Measurements from ENCODE around the gene GPR42. TPM values are rescaled to one million over a fixed set of nuclear protein-coding genes. Genes with fewer than 3 reads are reported as not detected.
"Not testable (repeated sequence)": the region's sequence is repeated elsewhere in the genome, so short reads cannot be mapped to it uniquely, and the experiment has no call there.

The GPR42 gene
- total RNA-seq, 1 donor from 2014 or later: not detected

GRCh38 chr19:35381926-35382325, 11.1 kb downstream of the GPR42 start:
- intact Hi-C loops (cut with DNase I): no loop called here
- no peak for DNase-seq (ENCODE audit: missing footprints)
- no peak for ATAC-seq

- intact Hi-C loops (cut with DNase I): no loop called here
Observed at GRCh38 chr19:35383536-35383935, 12.7 kb downstream of the GPR42 start.

GRCh38 chr19:35388277-35389054, 17.6 kb downstream of the GPR42 start:
- ATAC-seq: no peak
- intact Hi-C loops (cut with DNase I): no loop called here
- DNase-seq (ENCODE audit: missing footprints): no peak

More at GRCh38 chr19:35383536-35383935, 12.7 kb downstream of the GPR42 start:
- DNase-seq (ENCODE audit: missing footprints) (no peak), ATAC-seq (no peak)

- intact Hi-C loops (cut with DNase I): no loop called here
- ATAC-seq (no peak), DNase-seq (ENCODE audit: missing footprints) (no peak)
Observed at GRCh38 chr19:35389192-35389861, 18.5 kb downstream of the GPR42 start.

GRCh38 chr19:35392742-35393715, 22.2 kb downstream of the GPR42 start:
- intact Hi-C loops (cut with DNase I): no loop called here

GRCh38 chr19:35395382-35396199, 24.7 kb downstream of the GPR42 start:
- ATAC-seq: peak; percentile 50
- no peak for DNase-seq (ENCODE audit: missing footprints)
- intact Hi-C loops (cut with DNase I): no loop called here

More at GRCh38 chr19:35392742-35393715, 22.2 kb downstream of the GPR42 start:
- ATAC-seq (no peak), DNase-seq (ENCODE audit: missing footprints) (no peak)

- intact Hi-C loops (cut with DNase I): no loop called here
- ATAC-seq (no peak), DNase-seq (ENCODE audit: missing footprints) (no peak)
Observed at GRCh38 chr19:35396240-35396885, 25.5 kb downstream of the GPR42 start.

GRCh38 chr19:35397064-35397463, 26.2 kb downstream of the GPR42 start:
- intact Hi-C loops (cut with DNase I): no loop called here
- ATAC-seq (no peak), DNase-seq (ENCODE audit: missing footprints) (no peak)

GRCh38 chr19:35398570-35398969, 27.7 kb downstream of the GPR42 start:
- intact Hi-C loops (cut with DNase I): no loop called here
- DNase-seq (ENCODE audit: missing footprints) (no peak), ATAC-seq (no peak)

GRCh38 chr19:35399231-35399630, 28.4 kb downstream of the GPR42 start:
- ATAC-seq (no peak), DNase-seq (ENCODE audit: missing footprints) (no peak)
- intact Hi-C loops (cut with DNase I): no loop called here

GRCh38 chr19:35399948-35400772, 29.3 kb downstream of the GPR42 start:
- intact Hi-C loops (cut with DNase I): no loop called here
- DNase-seq (ENCODE audit: missing footprints) (no peak), ATAC-seq (no peak)

GRCh38 chr19:35400773-35401100, 29.9 kb downstream of the GPR42 start:
- intact Hi-C loops (cut with DNase I): no loop called here
- ATAC-seq (no peak), DNase-seq (ENCODE audit: missing footprints) (no peak)

GRCh38 chr19:35401416-35401815, 30.5 kb downstream of the GPR42 start:
- intact Hi-C loops (cut with DNase I); DNase-seq (ENCODE audit: missing footprints); ATAC-seq: not testable (repeated sequence)

- ATAC-seq (no peak), DNase-seq (ENCODE audit: missing footprints) (no peak)
- intact Hi-C loops (cut with DNase I): no loop called here
Observed at GRCh38 chr19:35403116-35403760, 32.4 kb downstream of the GPR42 start.

GRCh38 chr19:35404879-35405622, 34.2 kb downstream of the GPR42 start:
- DNase-seq (ENCODE audit: missing footprints): no peak
- intact Hi-C loops (cut with DNase I): no loop called here
- ATAC-seq: no peak

- ATAC-seq (no peak), DNase-seq (ENCODE audit: missing footprints) (no peak)
- intact Hi-C loops (cut with DNase I): no loop called here
Observed at GRCh38 chr19:35407619-35408018, 36.8 kb downstream of the GPR42 start.

All from Right ventricle myocardium inferior (tissue), 1 donor.